ENCODE results near the gene RNF224.

DNA sequence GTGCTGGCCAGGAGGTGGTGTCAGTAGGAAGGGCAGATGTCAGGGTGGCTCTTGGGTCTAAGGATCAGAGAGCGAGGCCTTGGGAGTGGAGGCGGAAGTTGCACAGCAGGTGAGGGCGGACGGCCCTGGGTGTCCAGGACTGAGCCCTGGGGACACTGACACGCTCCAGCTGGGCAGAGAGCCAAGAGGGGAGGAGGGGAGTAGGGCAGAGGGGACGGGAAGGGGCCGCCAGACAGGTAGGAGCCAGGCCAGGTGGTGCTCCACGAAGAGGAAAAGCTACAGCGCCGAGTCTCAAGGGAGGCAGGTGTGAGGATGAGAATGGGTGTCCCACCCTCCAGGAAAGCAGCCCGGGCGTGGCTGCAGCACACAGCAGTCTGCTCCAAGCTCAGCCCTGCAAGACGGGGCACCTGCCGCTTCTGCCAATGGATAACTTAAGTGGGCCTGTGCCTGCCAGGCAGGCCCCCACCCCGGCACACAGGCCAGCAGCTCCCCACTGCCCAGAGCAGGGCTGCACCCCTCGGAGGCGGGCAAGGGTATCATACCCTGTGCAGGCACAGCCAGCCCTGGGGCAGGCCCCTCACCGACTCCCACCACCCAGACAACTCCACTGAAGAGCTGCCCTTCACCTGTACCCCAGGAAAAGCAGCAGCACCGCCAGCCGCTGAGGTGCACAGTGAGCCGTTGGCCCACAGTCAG is 31.6 kb upstream of the RNF224 start:
- TF ChIP-seq, protein P1, sequence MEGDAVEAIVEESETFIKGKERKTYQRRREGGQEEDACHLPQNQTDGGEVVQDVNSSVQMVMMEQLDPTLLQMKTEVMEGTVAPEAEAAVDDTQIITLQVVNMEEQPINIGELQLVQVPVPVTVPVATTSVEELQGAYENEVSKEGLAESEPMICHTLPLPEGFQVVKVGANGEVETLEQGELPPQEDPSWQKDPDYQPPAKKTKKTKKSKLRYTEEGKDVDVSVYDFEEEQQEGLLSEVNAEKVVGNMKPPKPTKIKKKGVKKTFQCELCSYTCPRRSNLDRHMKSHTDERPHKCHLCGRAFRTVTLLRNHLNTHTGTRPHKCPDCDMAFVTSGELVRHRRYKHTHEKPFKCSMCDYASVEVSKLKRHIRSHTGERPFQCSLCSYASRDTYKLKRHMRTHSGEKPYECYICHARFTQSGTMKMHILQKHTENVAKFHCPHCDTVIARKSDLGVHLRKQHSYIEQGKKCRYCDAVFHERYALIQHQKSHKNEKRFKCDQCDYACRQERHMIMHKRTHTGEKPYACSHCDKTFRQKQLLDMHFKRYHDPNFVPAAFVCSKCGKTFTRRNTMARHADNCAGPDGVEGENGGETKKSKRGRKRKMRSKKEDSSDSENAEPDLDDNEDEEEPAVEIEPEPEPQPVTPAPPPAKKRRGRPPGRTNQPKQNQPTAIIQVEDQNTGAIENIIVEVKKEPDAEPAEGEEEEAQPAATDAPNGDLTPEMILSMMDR (IDR thresholded peaks at IDR 0.05), result no peak
- no peak for TF ChIP-seq ZFX (IDR thresholded peaks at IDR 0.05; ENCODE audit: borderline replicate concordance)

Data from 22Rv1 (cell line).